Smooth muscle cell (in vitro differentiated cells): ENCODE data around the gene ZBTB42. TPM values are rescaled to one million over a fixed set of nuclear protein-coding genes. Genes with fewer than 3 reads are reported as not detected.

Experiments
- DNase-seq: peaks from one replicate; lab custom pipeline; 2025; ENCODE audit not compliant: unreplicated experiment; lab: John Stamatoyannopoulos, UW
- H2AFZ ChIP-seq: fragments of 200-600 bp; sonication (generic); 2 replicates; pipeline ENCODE4 v1.6.0; 2016; ENCODE audit warnings: antibody characterized with exemption, low read depth, mild to moderate bottlenecking
- H3F3A ChIP-seq: fragments of 200-600 bp; sonication (generic); 2 replicates; pipeline ENCODE4 v1.6.0; 2017; ENCODE audit warnings: antibody characterized with exemption, low read depth
- H3K27ac ChIP-seq: fragments of 200-600 bp; sonication (generic); 2 replicates; pipeline ENCODE4 v1.5.1; 2016; ENCODE audit warnings: low read depth, mild to moderate bottlenecking
- H3K27me3 ChIP-seq: fragments of 200-600 bp; sonication (generic); 2 replicates; pipeline ENCODE4 v1.6.1; 2016; ENCODE audit warnings: low read depth, mild to moderate bottlenecking
- H3K36me3 ChIP-seq: fragments of 200-600 bp; sonication (generic); 2 replicates; pipeline ENCODE4 v1.5.1; 2016; ENCODE audit warnings: low read depth
- H3K4me1 ChIP-seq: fragments of 200-600 bp; sonication (generic); 2 replicates; pipeline ENCODE4 v1.5.1; 2016; ENCODE audit warnings: low read depth
- H3K4me2 ChIP-seq: fragments of 200-600 bp; sonication (generic); 2 replicates; pipeline ENCODE4 v1.6.0; 2016; ENCODE audit warnings: mild to moderate bottlenecking
- H3K4me3 ChIP-seq: fragments of 200-600 bp; sonication (generic); 2 replicates; pipeline ENCODE4 v1.5.1; 2016; ENCODE audit warnings: mild to moderate bottlenecking
- H3K79me2 ChIP-seq: fragments of 200-600 bp; sonication (generic); 2 replicates; pipeline ENCODE4 v1.6.0; 2016; ENCODE audit warnings: low read depth, mild to moderate bottlenecking
- H3K9ac ChIP-seq: fragments of 200-600 bp; sonication (generic); 2 replicates; pipeline ENCODE4 v1.6.0; 2016; ENCODE audit warnings: low read depth
- H3K9me3 ChIP-seq: fragments of 200-600 bp; sonication (generic); replicated peaks from 2 replicates; pipeline ENCODE4 v1.5.1; 2016; ENCODE audit warnings: low read depth
- H4K20me1 ChIP-seq: fragments of 200-600 bp; sonication (generic); 2 replicates; pipeline ENCODE4 v1.6.0; 2016; ENCODE audit warnings: low read depth
- WGBS: methylation state at CpG from one replicate; pipeline ENCODE4 v1.1.7; 2016; ENCODE audit warnings: low lambda C conversion rate; 5-methylcytosine and 5-hydroxymethylcytosine counted together
- polyA plus RNA-seq: library from polyadenylated mRNA; unstranded; fragments of >200 nt; fragmentation: Nextera tagmentation; extraction: Ambion mirVana; gene quantifications from 2 replicates; pipeline ENCODE4 v1.2.1, GENCODE V29; 2016
- total RNA-seq: library from RNA; depleted of rRNA; stranded (reverse); fragments of >200 nt; gene quantifications from 2 replicates; pipeline ENCODE4 v1.2.3, GENCODE V29; 2014
- TF ChIP-seq, protein P1 (sequence below): fragments of 200-600 bp; sonication (generic); IDR thresholded peaks from 2 replicates; pipeline ENCODE4 v1.5.1; 2017; ENCODE audit warnings: borderline replicate concordance, mild to moderate bottlenecking, antibody characterized with exemption; ENCODE audit not compliant: insufficient read depth, poor library complexity, severe bottlenecking

ZBTB42 gene
- total and polyA plus RNA-seq, 2 experiments from 2014 or later: 0.72 to 1.6 TPM

DNA sequence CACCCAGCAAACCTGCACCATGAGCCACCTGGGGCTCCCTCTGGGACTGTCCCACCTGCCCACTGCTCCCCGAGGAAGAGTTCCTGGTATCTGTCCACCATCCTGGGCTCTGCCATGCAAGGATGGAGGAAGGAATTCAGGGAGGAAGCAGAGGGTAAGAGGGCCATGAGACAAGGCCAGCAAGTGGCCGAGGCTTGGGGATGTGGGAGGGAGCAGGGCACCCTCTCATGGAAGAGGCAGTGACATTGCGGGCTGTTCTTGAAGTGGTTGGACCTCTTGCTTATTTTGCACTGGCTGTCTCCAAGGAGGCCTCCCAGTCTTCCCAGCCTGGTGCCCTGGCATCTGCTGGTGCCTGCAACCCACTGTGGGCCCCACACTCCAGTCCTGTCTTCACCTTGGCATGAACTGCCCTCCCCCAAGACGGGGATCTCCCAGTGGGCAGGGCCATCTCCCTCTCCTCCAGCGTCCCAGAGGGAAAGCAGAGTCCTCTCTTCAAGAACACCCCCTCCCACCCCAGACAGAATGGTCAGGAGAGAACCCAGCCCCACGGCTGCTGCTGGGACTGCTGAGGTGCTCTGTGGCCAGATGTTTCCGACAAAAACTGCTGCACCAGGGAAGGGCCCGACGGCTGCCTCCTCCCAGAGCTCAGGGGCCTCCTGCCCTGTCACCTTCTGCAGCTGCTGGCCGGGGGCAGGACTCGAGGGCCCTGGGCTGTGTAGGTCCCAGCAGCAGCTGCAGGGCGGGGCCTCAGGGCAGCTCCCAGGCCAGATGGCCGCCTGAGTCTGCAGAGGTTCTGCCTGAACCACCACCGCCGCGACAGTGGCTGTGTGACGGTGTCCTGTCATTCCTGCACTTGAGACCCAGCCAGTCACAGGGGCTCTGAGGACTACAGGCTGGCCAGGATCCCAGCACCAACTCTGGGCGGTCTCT, 3.5 kb upstream of the ZBTB42 start:
- peaks cover 23% of the 10 kb centered on the region for H3F3A ChIP-seq
- H3K36me3 ChIP-seq: no peaks in the 10 kb centered on the region
- peaks cover 31% of the 10 kb centered on the region for H3K4me1 ChIP-seq
- H3K9ac ChIP-seq: no peak overlapping the region
- H4K20me1 ChIP-seq: peaks cover 34% of the 10 kb centered on the region
- H3K4me3 ChIP-seq: no peak overlapping the region
- no peak for DNase-seq
- H3K79me2 ChIP-seq: peaks cover 27% of the 10 kb centered on the region
- H3K9me3 ChIP-seq: no peaks in the 10 kb centered on the region
- H3K27me3 ChIP-seq: no peaks in the 10 kb centered on the region
- no peak overlapping the region for H2AFZ ChIP-seq
- H3K27ac ChIP-seq: peak overlapping the region; percentile 10
- H3K4me2 ChIP-seq: peak overlapping the region; percentile 39
- TF ChIP-seq, protein P1, sequence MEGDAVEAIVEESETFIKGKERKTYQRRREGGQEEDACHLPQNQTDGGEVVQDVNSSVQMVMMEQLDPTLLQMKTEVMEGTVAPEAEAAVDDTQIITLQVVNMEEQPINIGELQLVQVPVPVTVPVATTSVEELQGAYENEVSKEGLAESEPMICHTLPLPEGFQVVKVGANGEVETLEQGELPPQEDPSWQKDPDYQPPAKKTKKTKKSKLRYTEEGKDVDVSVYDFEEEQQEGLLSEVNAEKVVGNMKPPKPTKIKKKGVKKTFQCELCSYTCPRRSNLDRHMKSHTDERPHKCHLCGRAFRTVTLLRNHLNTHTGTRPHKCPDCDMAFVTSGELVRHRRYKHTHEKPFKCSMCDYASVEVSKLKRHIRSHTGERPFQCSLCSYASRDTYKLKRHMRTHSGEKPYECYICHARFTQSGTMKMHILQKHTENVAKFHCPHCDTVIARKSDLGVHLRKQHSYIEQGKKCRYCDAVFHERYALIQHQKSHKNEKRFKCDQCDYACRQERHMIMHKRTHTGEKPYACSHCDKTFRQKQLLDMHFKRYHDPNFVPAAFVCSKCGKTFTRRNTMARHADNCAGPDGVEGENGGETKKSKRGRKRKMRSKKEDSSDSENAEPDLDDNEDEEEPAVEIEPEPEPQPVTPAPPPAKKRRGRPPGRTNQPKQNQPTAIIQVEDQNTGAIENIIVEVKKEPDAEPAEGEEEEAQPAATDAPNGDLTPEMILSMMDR: no peak
- 34% methylated on average over 18 of the region's 18 CpGs for WGBS

DNA sequence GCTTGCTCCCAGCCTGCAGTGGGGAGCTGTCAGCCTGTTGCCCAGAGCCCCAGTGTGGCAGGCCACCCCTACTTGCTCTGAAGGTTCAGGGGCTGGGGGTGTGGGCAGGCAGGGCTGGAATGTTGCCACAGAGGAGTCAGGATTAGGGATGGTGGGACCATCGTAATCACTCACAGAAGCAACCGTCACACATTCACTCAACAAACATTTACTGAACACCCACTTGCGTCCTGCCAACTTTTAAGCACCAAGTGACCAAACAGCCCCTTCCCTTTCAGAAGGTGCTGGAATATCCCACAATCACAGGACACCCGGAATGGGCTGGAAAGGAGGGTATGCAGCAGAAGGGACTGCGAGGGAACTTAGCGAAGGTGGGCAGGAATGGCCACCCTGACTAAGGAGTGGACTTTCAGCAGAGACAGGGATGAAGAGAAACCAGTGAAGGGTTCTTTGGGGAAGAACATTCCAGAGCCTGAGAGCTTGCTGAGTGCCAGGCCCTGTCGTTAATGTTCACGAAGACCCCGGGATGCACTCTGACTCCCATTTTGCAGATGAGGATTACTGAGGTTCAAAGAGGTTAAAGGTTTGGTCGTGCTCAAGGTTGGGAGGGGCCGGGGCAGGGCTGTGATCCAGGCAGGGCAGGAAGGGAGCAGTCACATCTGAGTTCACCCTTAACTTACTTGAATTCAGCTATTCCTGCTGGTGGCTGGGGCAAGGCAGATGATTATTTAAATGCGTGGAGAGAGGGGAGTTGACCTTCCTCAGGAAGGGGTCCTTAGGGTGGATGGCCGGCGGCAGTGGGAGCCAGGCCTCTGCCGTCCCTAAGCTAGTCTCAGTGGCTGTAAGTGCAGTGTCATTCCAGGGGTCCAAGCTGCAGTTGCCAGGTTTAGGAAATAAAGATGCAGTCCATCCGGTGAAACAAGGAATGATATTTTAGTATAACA, 2.3 kb upstream of the ZBTB42 start:
- H4K20me1 ChIP-seq: peaks cover 22% of the 10 kb centered on the region
- no peak overlapping the region for H3K4me2 ChIP-seq
- H2AFZ ChIP-seq: no peak overlapping the region
- no peak overlapping the region for H3K9ac ChIP-seq
- H3K4me1 ChIP-seq: peaks cover 31% of the 10 kb centered on the region
- TF ChIP-seq, protein P1: no peak
- WGBS: 74% methylated on average over 16 of the region's 16 CpGs
- H3K4me3 ChIP-seq: no peak overlapping the region
- no peak for DNase-seq
- H3K27ac ChIP-seq: no peak overlapping the region
- no peaks in the 10 kb centered on the region for H3K27me3 ChIP-seq
- H3K79me2 ChIP-seq: peaks cover 15% of the 10 kb centered on the region
- peaks cover 23% of the 10 kb centered on the region for H3F3A ChIP-seq
- H3K36me3 ChIP-seq: no peaks in the 10 kb centered on the region
- no peaks in the 10 kb centered on the region for H3K9me3 ChIP-seq

DNA sequence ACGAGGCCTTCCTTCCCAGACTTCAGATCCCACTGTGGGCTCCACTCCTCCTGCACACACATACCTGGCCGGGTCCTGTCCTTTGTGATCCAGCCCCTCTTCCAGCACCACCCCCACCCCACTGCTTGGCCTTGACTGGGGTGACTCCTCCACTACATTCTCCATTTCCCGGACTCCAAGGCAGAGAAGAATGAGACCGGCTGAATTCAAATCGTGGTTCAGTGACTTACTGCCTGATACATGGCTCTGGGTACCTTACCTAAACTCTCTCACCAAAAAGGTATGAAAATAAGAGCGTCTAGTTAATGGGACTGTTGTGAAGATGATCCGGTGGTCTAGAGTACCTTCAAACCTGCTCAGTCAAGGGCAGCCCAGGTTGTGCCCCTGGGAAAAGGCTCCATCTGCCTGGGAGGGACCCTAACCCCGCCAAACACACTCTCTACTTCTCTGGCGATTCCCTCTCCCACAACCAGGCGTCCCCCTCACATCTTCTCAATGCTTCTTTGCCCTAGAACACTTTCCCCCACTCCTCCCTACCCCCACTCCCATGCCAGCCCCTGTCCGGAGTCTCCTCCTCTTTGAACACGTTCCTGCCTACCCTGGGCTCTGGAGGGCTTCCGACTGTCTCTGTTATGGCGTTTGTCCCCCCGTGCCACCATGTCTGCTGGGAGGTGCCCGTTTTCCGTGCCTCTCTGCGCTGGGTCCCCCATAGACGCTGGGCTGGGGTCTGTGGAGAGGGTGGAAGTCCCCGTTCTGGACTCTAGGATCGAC, 1.5 kb upstream of the ZBTB42 start:
- H3K4me2 ChIP-seq: peak overlapping the region; percentile 95
- H4K20me1 ChIP-seq: peaks cover 13% of the 10 kb centered on the region
- no peaks in the 10 kb centered on the region for H3K9me3 ChIP-seq
- DNase-seq: no peak
- no peaks in the 10 kb centered on the region for H3K36me3 ChIP-seq
- H3K79me2 ChIP-seq: peaks cover 6% of the 10 kb centered on the region
- H3K27ac ChIP-seq: peak overlapping the region; percentile 49
- peak overlapping the region; percentile 71 for H3K4me3 ChIP-seq
- H3K4me1 ChIP-seq: peaks cover 23% of the 10 kb centered on the region
- WGBS: 24% methylated on average over 21 of the region's 21 CpGs
- TF ChIP-seq, protein P1: no peak
- peaks cover 23% of the 10 kb centered on the region for H3F3A ChIP-seq
- H3K27me3 ChIP-seq: no peaks in the 10 kb centered on the region
- peak overlapping the region; percentile 95 for H2AFZ ChIP-seq
- H3K9ac ChIP-seq: peak overlapping the region; percentile 81
